Measurements from ENCODE around the gene XPO6. TPM values are rescaled to one million over a fixed set of nuclear protein-coding genes. Genes with fewer than 3 reads are reported as not detected.

Gene XPO6
- polyA plus RNA-seq, 1 of the 3 experiments (the other 2 are of a cell fraction), result 97.1 TPM

DNA sequence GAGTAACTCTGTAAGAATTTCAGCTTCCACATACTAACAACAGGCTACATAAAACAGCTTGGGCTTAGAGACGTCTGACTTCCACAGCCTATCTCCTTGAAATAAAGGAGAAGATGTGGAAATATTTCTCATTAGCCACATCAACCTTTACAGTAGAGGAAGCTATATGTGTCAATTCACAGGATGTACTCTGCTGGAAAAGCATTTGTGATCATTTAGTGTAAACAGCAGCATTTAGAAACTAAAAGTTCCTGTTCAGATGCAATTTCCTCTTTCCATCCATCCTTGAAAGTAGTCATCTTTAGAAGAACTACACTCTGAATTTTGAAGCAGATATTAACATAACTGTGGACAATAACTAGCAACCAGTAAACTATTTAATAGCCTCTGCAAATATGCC, 46.2 kb downstream of the XPO6 start:
- H3K36me3 ChIP-seq (replicated peaks in 1 of 2; ENCODE audit: control insufficient read depth in 1 of 2, insufficient read depth in 2 of 2, low read length in 1 of 2), result peaks cover 43 to 49% of the 10 kb centered on the region in 2 experiments
- peaks cover 0 to 12% of the 10 kb centered on the region in 2 experiments; a peak in 1 of 4 replicates for H3K4me1 ChIP-seq (ENCODE audit: control insufficient read depth in 1 of 2, insufficient read depth in 2 of 2, low read depth in 1 of 2, low read length in 1 of 2)
- H2AFZ ChIP-seq (ENCODE audit: low read depth), result no peak overlapping the region
- CTCF ChIA-PET, result no interaction called here
- TF ChIP-seq TCF12 (IDR thresholded peaks at IDR 0.05) (no peak), JUND (IDR thresholded peaks at IDR 0.05) (no peak)
- TF ChIP-seq, protein P1, sequence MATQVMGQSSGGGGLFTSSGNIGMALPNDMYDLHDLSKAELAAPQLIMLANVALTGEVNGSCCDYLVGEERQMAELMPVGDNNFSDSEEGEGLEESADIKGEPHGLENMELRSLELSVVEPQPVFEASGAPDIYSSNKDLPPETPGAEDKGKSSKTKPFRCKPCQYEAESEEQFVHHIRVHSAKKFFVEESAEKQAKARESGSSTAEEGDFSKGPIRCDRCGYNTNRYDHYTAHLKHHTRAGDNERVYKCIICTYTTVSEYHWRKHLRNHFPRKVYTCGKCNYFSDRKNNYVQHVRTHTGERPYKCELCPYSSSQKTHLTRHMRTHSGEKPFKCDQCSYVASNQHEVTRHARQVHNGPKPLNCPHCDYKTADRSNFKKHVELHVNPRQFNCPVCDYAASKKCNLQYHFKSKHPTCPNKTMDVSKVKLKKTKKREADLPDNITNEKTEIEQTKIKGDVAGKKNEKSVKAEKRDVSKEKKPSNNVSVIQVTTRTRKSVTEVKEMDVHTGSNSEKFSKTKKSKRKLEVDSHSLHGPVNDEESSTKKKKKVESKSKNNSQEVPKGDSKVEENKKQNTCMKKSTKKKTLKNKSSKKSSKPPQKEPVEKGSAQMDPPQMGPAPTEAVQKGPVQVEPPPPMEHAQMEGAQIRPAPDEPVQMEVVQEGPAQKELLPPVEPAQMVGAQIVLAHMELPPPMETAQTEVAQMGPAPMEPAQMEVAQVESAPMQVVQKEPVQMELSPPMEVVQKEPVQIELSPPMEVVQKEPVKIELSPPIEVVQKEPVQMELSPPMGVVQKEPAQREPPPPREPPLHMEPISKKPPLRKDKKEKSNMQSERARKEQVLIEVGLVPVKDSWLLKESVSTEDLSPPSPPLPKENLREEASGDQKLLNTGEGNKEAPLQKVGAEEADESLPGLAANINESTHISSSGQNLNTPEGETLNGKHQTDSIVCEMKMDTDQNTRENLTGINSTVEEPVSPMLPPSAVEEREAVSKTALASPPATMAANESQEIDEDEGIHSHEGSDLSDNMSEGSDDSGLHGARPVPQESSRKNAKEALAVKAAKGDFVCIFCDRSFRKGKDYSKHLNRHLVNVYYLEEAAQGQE (IDR thresholded peaks at IDR 0.05; ENCODE audit: low read depth, low read length), result no peak
- TF ChIP-seq, protein P2, sequence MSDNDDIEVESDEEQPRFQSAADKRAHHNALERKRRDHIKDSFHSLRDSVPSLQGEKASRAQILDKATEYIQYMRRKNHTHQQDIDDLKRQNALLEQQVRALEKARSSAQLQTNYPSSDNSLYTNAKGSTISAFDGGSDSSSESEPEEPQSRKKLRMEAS (IDR thresholded peaks at IDR 0.05; ENCODE audit: low read depth), result no peak
- no peak overlapping the region for H3K9ac ChIP-seq
- H3K4me3 ChIP-seq (ENCODE audit: low read depth in 2 of 2, low read length in 1 of 2), result no peak overlapping the region
- H3K27ac ChIP-seq (ENCODE audit: low read depth in 2 of 2, low read length in 1 of 2), result no peak overlapping the region
- no peaks in the 10 kb centered on the region for H3K9me3 ChIP-seq
- H3K9me2 ChIP-seq, result no peaks in the 10 kb centered on the region
- POLR2A ChIA-PET, result interaction anchor here (0.7 kb wide), 1 partner anchor 48 kb away, joined by 3 read pairs; no protein-coding TSS in a partner anchor
- DNase-seq, result no peak
- no peaks in the 10 kb centered on the region for H4K20me1 ChIP-seq (ENCODE audit: insufficient read depth)
- H3F3A ChIP-seq (replicated peaks; ENCODE audit: insufficient read depth), result peaks cover 9% of the 10 kb centered on the region
- 95% methylated on average over 1 of the region's 1 CpG for WGBS (ENCODE audit: low lambda C conversion rate)
- no peak overlapping the region for H3K4me2 ChIP-seq
- no peaks in the 10 kb centered on the region for H3K27me3 ChIP-seq (ENCODE audit: insufficient read depth)
- H3K79me2 ChIP-seq (ENCODE audit: insufficient read depth), result peaks cover 45% of the 10 kb centered on the region

DNA sequence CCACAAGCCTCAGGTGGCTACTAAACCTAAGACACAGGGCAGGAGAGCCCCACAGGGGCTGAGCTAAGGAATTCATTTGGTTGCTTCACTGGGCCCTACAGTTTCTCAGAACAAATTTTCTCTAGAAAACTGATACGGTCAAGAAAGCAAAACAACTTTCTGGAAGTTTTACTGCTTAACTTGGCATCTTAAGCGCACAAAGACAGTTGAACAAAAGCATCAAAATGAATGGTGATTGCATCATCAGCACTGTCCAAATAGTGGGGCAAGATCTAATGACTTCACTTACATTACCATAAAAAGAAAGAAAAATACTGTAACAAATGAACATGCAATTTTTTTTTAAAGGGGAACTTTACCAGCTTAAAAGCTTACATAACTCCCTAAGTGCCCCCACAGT, 47.6 kb downstream of the XPO6 start:
- no peak overlapping the region for H3K9ac ChIP-seq
- H3K9me3 ChIP-seq, result no peaks in the 10 kb centered on the region
- no peak overlapping the region for H3K4me2 ChIP-seq
- peaks cover 37 to 38% of the 10 kb centered on the region in 2 experiments for H3K36me3 ChIP-seq (replicated peaks in 1 of 2; ENCODE audit: control insufficient read depth in 1 of 2, insufficient read depth in 2 of 2, low read length in 1 of 2)
- no peaks in the 10 kb centered on the region; the same call in 1 of the 2 replicates for H4K20me1 ChIP-seq (ENCODE audit: insufficient read depth)
- no peak overlapping the region for H3K4me3 ChIP-seq (ENCODE audit: low read depth in 2 of 2, low read length in 1 of 2)
- no peak overlapping the region for H2AFZ ChIP-seq (ENCODE audit: low read depth)
- POLR2A ChIA-PET, result no interaction called here
- H3K27ac ChIP-seq (ENCODE audit: low read depth in 2 of 2, low read length in 1 of 2), result no peak overlapping the region
- H3K27me3 ChIP-seq (ENCODE audit: insufficient read depth), result no peaks in the 10 kb centered on the region
- peaks cover 9% of the 10 kb centered on the region for H3F3A ChIP-seq (replicated peaks; ENCODE audit: insufficient read depth)
- 93% methylated on average over 2 of the region's 2 CpGs for WGBS (ENCODE audit: low lambda C conversion rate)
- H3K4me1 ChIP-seq (ENCODE audit: control insufficient read depth in 1 of 2, insufficient read depth in 2 of 2, low read depth in 1 of 2, low read length in 1 of 2), result peaks cover 0 to 13% of the 10 kb centered on the region in 2 experiments; a peak in 1 of 4 replicates
- CTCF ChIA-PET, result interaction anchor here (1.2 kb wide), 2 partner anchors 13 to 17 kb away, joined by 3 read pairs; no protein-coding TSS in a partner anchor
- H3K9me2 ChIP-seq, result no peaks in the 10 kb centered on the region
- peaks cover 55% of the 10 kb centered on the region for H3K79me2 ChIP-seq (ENCODE audit: insufficient read depth)
- DNase-seq, result no peak
- TF ChIP-seq NRF1 (IDR thresholded peaks at IDR 0.05; ENCODE audit: low read depth, low read length) (no peak), FOXM1 (IDR thresholded peaks at IDR 0.05; ENCODE audit: low read depth) (no peak), MEF2A (IDR thresholded peaks at IDR 0.05; ENCODE audit: borderline replicate concordance, low read depth) (no peak), SIN3A (IDR thresholded peaks at IDR 0.05; ENCODE audit: borderline replicate concordance, low read depth, low read length) (no peak), GABPA (IDR thresholded peaks at IDR 0.05; ENCODE audit: low read depth) (no peak), ELF1 (IDR thresholded peaks at IDR 0.05) (no peak), FOSL2 (IDR thresholded peaks at IDR 0.05; ENCODE audit: borderline replicate concordance, low read depth) (no peak), GATA2 (CRISPR knock-in tag; IDR thresholded peaks at IDR 0.05) (no peak), RFX5 (IDR thresholded peaks at IDR 0.05; ENCODE audit: low read length) (no peak)
- TF ChIP-seq, protein P3, sequence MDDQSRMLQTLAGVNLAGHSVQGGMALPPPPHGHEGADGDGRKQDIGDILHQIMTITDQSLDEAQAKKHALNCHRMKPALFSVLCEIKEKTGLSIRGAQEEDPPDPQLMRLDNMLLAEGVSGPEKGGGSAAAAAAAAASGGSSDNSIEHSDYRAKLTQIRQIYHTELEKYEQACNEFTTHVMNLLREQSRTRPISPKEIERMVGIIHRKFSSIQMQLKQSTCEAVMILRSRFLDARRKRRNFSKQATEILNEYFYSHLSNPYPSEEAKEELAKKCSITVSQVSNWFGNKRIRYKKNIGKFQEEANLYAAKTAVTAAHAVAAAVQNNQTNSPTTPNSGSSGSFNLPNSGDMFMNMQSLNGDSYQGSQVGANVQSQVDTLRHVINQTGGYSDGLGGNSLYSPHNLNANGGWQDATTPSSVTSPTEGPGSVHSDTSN (IDR thresholded peaks at IDR 0.05), result no peak
- TF ChIP-seq, protein P1 (IDR thresholded peaks at IDR 0.05; ENCODE audit: low read depth, low read length), result no peak
- TF ChIP-seq, protein P4, sequence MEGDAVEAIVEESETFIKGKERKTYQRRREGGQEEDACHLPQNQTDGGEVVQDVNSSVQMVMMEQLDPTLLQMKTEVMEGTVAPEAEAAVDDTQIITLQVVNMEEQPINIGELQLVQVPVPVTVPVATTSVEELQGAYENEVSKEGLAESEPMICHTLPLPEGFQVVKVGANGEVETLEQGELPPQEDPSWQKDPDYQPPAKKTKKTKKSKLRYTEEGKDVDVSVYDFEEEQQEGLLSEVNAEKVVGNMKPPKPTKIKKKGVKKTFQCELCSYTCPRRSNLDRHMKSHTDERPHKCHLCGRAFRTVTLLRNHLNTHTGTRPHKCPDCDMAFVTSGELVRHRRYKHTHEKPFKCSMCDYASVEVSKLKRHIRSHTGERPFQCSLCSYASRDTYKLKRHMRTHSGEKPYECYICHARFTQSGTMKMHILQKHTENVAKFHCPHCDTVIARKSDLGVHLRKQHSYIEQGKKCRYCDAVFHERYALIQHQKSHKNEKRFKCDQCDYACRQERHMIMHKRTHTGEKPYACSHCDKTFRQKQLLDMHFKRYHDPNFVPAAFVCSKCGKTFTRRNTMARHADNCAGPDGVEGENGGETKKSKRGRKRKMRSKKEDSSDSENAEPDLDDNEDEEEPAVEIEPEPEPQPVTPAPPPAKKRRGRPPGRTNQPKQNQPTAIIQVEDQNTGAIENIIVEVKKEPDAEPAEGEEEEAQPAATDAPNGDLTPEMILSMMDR (IDR thresholded peaks at IDR 0.05), result no peak
- TF ChIP-seq, protein P5, sequence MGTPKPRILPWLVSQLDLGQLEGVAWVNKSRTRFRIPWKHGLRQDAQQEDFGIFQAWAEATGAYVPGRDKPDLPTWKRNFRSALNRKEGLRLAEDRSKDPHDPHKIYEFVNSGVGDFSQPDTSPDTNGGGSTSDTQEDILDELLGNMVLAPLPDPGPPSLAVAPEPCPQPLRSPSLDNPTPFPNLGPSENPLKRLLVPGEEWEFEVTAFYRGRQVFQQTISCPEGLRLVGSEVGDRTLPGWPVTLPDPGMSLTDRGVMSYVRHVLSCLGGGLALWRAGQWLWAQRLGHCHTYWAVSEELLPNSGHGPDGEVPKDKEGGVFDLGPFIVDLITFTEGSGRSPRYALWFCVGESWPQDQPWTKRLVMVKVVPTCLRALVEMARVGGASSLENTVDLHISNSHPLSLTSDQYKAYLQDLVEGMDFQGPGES (IDR thresholded peaks at IDR 0.05; ENCODE audit: low read depth, low read length), result no peak
